T-cell (primary cell): Measurements from ENCODE around the gene TRAIP. TPM values are rescaled to one million over a fixed set of nuclear protein-coding genes. Genes with fewer than 3 reads are reported as not detected.
"Not testable (repeated sequence)": the region's sequence is repeated elsewhere in the genome, so short reads cannot be mapped to it uniquely, and the experiment has no call there.

Source experiments
- ATAC-seq, 4 experiments: fragments of 200-7000 bp in 3 of 4; fragments of 150-1000 bp in 1 of 4; cut with Tn5 transposase; replicated peaks in 1 of 4; 1 replicate in 3 of 4; 2 replicates in 1 of 4; pipeline ENCODE4 v1.10.0; 2021; ENCODE audit warnings: moderate library complexity in 3 of 4, mild to moderate bottlenecking in 2 of 4, moderate number of reproducible peaks in 1 of 4
- CTCF ChIA-PET, 2 donors: fragments of 300-600 bp; sonication (Branson Sonifier 250); formaldehyde crosslinking; loops; one replicate each; lab custom pipeline; 2022; ENCODE audit warnings: antibody characterized with exemption in 2 of 2; lab: Charles Lee
- POLR2A ChIA-PET, 2 donors: fragments of 300-600 bp; sonication (Branson Sonifier 250); formaldehyde crosslinking; loops; one replicate each; lab custom pipeline; 2022; ENCODE audit warnings: antibody characterized with exemption in 2 of 2; lab: Charles Lee
- DNase-seq, 35 experiments: peaks; one replicate each; pipeline versions ENCODE4 v3.0.0 to v3.0.0-alpha.2; 2013 to 2023
- H3K27ac ChIP-seq: one replicate; pipeline ENCODE4 v1.5.1; 2013; ENCODE audit warnings: low read length
- H3K27me3 ChIP-seq, 2 experiments: replicated peaks in 1 of 2; 1 replicate in 1 of 2; 2 replicates in 1 of 2; pipeline versions ENCODE4 v1.6.1 to v1.7.0; 2013; ENCODE audit warnings: low read length in 1 of 2, mixed read lengths in 1 of 2; ENCODE audit not compliant: control insufficient read depth in 2 of 2, insufficient read depth in 2 of 2; ENCODE audit errors: extremely low read depth in 1 of 2
- H3K36me3 ChIP-seq, 2 donors: 1 replicate in 1 of 2; 2 replicates in 1 of 2; pipeline versions ENCODE4 v1.6.1 to v1.7.0; 2013; ENCODE audit warnings: low read length in 1 of 2; ENCODE audit not compliant: control insufficient read depth in 2 of 2, insufficient read depth in 1 of 2; ENCODE audit errors: extremely low read depth in 1 of 2
- H3K4me1 ChIP-seq, 2 experiments: 1 replicate in 1 of 2; 2 replicates in 1 of 2; pipeline versions ENCODE4 v1.6.1 to v1.7.0; 2013; ENCODE audit warnings: low read length in 2 of 2, mixed read lengths in 1 of 2; ENCODE audit not compliant: insufficient read depth in 2 of 2, control insufficient read depth in 1 of 2; ENCODE audit errors: extremely low read depth in 1 of 2
- H3K4me3 ChIP-seq, 2 donors: 1 replicate in 1 of 2; 2 replicates in 1 of 2; pipeline versions ENCODE4 v1.5.1 to v1.7.0; 2013; ENCODE audit warnings: mild to moderate bottlenecking in 2 of 2, low read length in 1 of 2, moderate library complexity in 1 of 2; ENCODE audit not compliant: control insufficient read depth in 1 of 2; ENCODE audit errors: extremely low read depth in 1 of 2
- H3K9me3 ChIP-seq: 2 replicates; pipeline ENCODE4 v1.7.0; 2013
- H3K27ac Mint-ChIP-seq, 2 donors: one replicate each; pipeline ENCODE4 v1.8.0; 2020 to 2021; ENCODE audit warnings: mild to moderate bottlenecking in 2 of 2, mixed read lengths in 2 of 2
- H3K27me3 Mint-ChIP-seq, 2 donors: one replicate each; pipeline ENCODE4 v1.8.0; 2021 to 2022; ENCODE audit warnings: mixed read lengths in 2 of 2
- H3K36me3 Mint-ChIP-seq: one replicate; pipeline ENCODE4 v1.8.0; 2021; ENCODE audit warnings: mixed read lengths
- H3K4me1 Mint-ChIP-seq, 3 donors: one replicate each; pipeline ENCODE4 v1.8.0; 2020 to 2022; ENCODE audit warnings: mixed read lengths in 3 of 3, mild to moderate bottlenecking in 1 of 3
- H3K4me3 Mint-ChIP-seq, 3 donors: one replicate each; pipeline ENCODE4 v1.8.0; 2020 to 2022; ENCODE audit warnings: mild to moderate bottlenecking in 3 of 3, mixed read lengths in 3 of 3, moderate library complexity in 3 of 3
- H3K9me3 Mint-ChIP-seq, 3 donors: one replicate each; pipeline ENCODE4 v1.8.0; 2020 to 2022; ENCODE audit warnings: mixed read lengths in 3 of 3
- WGBS: methylation state at CpG from one replicate; pipeline ENCODE4 v1.1.5; 2013; ENCODE audit warnings: missing lambda C conversion rate; ENCODE audit not compliant: insufficient coverage; 5-methylcytosine and 5-hydroxymethylcytosine counted together
- total RNA-seq, 35 experiments: library from RNA in 6 of 35; stranded (reverse) in 6 of 35; fragments of 120-200 nt in 1 of 35; gene quantifications; one replicate each; pipeline versions ENCODE4 v1.2.1 to v1.2.4 and lab custom pipeline; 2013 to 2026

TRAIP gene
- 1 to 10 TPM; 4.0 to 5.7 (median 4.4) TPM for total RNA-seq
- total RNA-seq (2013) = 2.4 TPM
- total RNA-seq (lab: John Stamatoyannopoulos, UW) = 0.63 to 18.3 (median 2.7) reads per million in 29 experiments

- Histone ChIP-seq H3K27me3 (peaks cover 0 to 1% of the 10 kb centered on the region in 2 experiments), H3K9me3 (no peaks in the 10 kb centered on the region), H3K4me1 (peaks cover 9 to 15% of the 10 kb centered on the region in 2 experiments), H3K27ac (peak within 1 kb of the TSS; percentile 64), H3K4me3 (peak within 1 kb of the TSS; percentile 57 to 86), H3K36me3 (no peaks in the 10 kb centered on the region)
- Mint-ChIP-seq H3K4me1 (peaks cover 10 to 16% (median 14%) of the 10 kb centered on the region in 3 donors), H3K4me3 (peak within 1 kb of the TSS; percentile 81 to 89 (median 82)), H3K27ac (peak within 1 kb of the TSS; percentile 78 to 93), H3K27me3 (no peaks in the 10 kb centered on the region), H3K36me3 (no peaks in the 10 kb centered on the region), H3K9me3 (no peaks in the 10 kb centered on the region)
- POLR2A ChIA-PET = interaction anchor here (0.5 to 0.7 kb wide), 2 partner anchors 51 to 376 kb away, joined by 3 to 4 read pairs; no protein-coding TSS in a partner anchor
- DNase-seq (peak; percentile 74 to 97 (median 88)), ATAC-seq (peak; percentile 98 to 100 (median 100))
- CTCF ChIA-PET = no interaction called here
- whole genome bisulfite sequencing = 4% methylated on average over 51 of the region's 52 CpGs
Measured at GRCh38 chr3:49856181-49857005, at the start of gene TRAIP. TRAIP (minus strand) TSS chr3:49856564; CDS start chr3:49856453, 111 bp downstream.

GRCh38 chr3:49904448-49904847 lies 48.1 kb upstream of the TRAIP start:
- CTCF ChIA-PET, ATAC-seq, H3K4me3 ChIP-seq, DNase-seq, H3K9me3 ChIP-seq, H3K27me3 Mint-ChIP-seq, H3K27ac ChIP-seq, H3K9me3 Mint-ChIP-seq, H3K27me3 ChIP-seq, H3K36me3 Mint-ChIP-seq: not testable (repeated sequence)
- Mint-ChIP-seq H3K4me1 (peaks cover 21 to 36% (median 30%) of the 10 kb centered on the region in 3 donors), H3K4me3 (peak overlapping the region in 2 of 3 donors; percentile 74 to 80), H3K27ac (peak overlapping the region; percentile 84 to 87)
- Histone ChIP-seq H3K36me3 (peaks cover 2 to 14% of the 10 kb centered on the region in 2 donors), H3K4me1 (peaks cover 13 to 37% of the 10 kb centered on the region in 2 experiments)
- POLR2A ChIA-PET = interaction anchor here in 1 of 2 donors (0.7 kb wide), 1 partner anchor 1481 kb away, joined by 4 read pairs; the partner anchor contains the start of gene MANF
- 100% methylated on average over 8 of the region's 13 CpGs for WGBS

- no peaks in the 10 kb centered on the region for H3K27me3 Mint-ChIP-seq
- H3K4me3 Mint-ChIP-seq = peak within 1 kb of the TSS; percentile 74 to 80 (median 77)
- peaks cover 13 to 37% of the 10 kb centered on the region in 2 experiments for H3K4me1 ChIP-seq
- ChIA-PET POLR2A (interaction anchor here in 1 of 2 donors (0.7 kb wide), 1 partner anchor 1481 kb away, joined by 4 read pairs; the partner anchor contains the start of gene MANF), CTCF (no interaction called here)
- no peaks in the 10 kb centered on the region for H3K27me3 ChIP-seq
- 42% methylated on average over 52 of the region's 65 CpGs for WGBS
- H3K27ac ChIP-seq = peak within 1 kb of the TSS; percentile 38
- peak within 1 kb of the TSS; percentile 84 to 87 for H3K27ac Mint-ChIP-seq
- no peaks in the 10 kb centered on the region for H3K9me3 Mint-ChIP-seq
- peak within 1 kb of the TSS; percentile 41 to 49 for H3K4me3 ChIP-seq
- peaks cover 21 to 36% (median 30%) of the 10 kb centered on the region in 3 donors for H3K4me1 Mint-ChIP-seq
- peak; percentile 98 to 100 (median 98) for ATAC-seq
- no peaks in the 10 kb centered on the region for H3K36me3 Mint-ChIP-seq
- peaks cover 0 to 7% of the 10 kb centered on the region in 2 donors for H3K36me3 ChIP-seq
- H3K9me3 ChIP-seq = no peaks in the 10 kb centered on the region
- DNase-seq = peak; percentile 61 to 90 (median 78)
Measured at GRCh38 chr3:49903451-49904424, 47.4 kb upstream of the TRAIP start, which contains the start of gene MST1R. MST1R (minus strand) TSS chr3:49903873; CDS start chr3:49903609, 264 bp downstream.

DNA sequence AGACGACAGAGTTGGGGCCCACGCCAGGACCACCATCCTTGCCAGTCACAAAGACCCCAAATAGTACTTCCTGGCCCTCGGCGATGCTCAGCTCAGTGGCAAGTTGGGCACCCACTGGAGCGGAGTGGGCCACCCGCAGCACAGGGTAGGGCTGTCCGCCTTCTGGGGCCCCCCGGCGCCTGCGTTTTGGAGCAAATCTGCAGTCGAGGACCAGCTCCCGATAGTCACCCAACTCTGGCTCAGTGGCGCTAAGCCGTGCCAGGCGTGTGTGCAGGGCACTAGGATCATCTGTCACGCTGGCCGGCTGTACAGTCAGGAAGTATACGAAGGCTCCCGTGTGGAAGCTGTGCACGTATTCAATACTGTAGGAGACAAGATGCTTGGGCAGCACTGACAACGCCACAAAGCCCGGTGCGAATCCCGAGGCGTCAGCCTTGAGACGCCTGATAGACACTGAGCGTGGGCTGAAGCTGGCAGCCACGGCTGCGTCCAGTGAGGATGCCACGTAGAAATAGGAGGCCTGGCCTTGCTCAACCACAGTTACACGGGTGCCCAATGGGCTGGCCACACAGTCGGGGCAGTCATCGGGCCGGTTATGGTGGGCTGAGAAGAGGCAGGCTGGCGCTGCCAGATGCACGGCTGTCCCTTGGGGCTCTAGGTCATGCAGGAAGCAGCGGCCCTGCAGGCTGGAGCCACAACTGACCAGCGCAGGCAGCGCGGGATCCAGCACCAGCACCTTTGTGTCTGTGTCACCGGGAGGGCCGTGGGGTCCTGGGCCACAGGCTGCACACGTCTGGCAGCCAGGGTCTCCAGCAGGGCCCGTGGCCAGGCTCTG lies 46.4 kb upstream of the TRAIP start:
- H3K36me3 ChIP-seq = no peaks in the 10 kb centered on the region
- no peaks in the 10 kb centered on the region for H3K27me3 ChIP-seq
- DNase-seq (no peak), ATAC-seq (no peak)
- no peak overlapping the region for H3K4me3 ChIP-seq
- Mint-ChIP-seq H3K27ac (no peak overlapping the region), H3K4me1 (peaks cover 21 to 36% (median 30%) of the 10 kb centered on the region in 3 donors), H3K9me3 (no peaks in the 10 kb centered on the region), H3K27me3 (no peaks in the 10 kb centered on the region), H3K36me3 (no peaks in the 10 kb centered on the region), H3K4me3 (peak overlapping the region in 1 of 3 donors; percentile 38)
- POLR2A ChIA-PET = no interaction called here
- H3K4me1 ChIP-seq = peaks cover 13 to 37% of the 10 kb centered on the region in 2 experiments
- H3K9me3 ChIP-seq = no peaks in the 10 kb centered on the region
- WGBS = 97% methylated on average over 40 of the region's 44 CpGs
- no peak overlapping the region for H3K27ac ChIP-seq
- CTCF ChIA-PET = no interaction called here

- no CpG with 5 or more reads among the region's 11 CpGs for WGBS
- no peak overlapping the region for H3K4me3 Mint-ChIP-seq
Measured at GRCh38 chr3:49901366-49902339, 45.3 kb upstream of the TRAIP start.

More at GRCh38 chr3:49901366-49902339, 45.3 kb upstream of the TRAIP start:
- Mint-ChIP-seq H3K27me3 (no peaks in the 10 kb centered on the region), H3K27ac (no peak overlapping the region), H3K9me3 (no peaks in the 10 kb centered on the region), H3K36me3 (no peaks in the 10 kb centered on the region), H3K4me1 (peaks cover 19 to 31% (median 27%) of the 10 kb centered on the region in 3 donors)
- ChIA-PET POLR2A (interaction anchor here in 1 of 2 donors (0.5 kb wide), 1 partner anchor 77 kb away, joined by 8 read pairs; no protein-coding TSS in a partner anchor), CTCF (interaction anchor here in 1 of 2 donors (0.8 kb wide), 1 partner anchor 63 kb away, joined by 3 read pairs; no protein-coding TSS in a partner anchor)
- no peaks in the 10 kb centered on the region for H3K36me3 ChIP-seq
- no peaks in the 10 kb centered on the region for H3K9me3 ChIP-seq
- ATAC-seq (no peak), DNase-seq (no peak)
- no peaks in the 10 kb centered on the region for H3K27me3 ChIP-seq
- H3K27ac ChIP-seq = no peak overlapping the region
- peaks cover 12 to 35% of the 10 kb centered on the region in 2 experiments for H3K4me1 ChIP-seq
- no peak overlapping the region for H3K4me3 ChIP-seq
